ENCODE data around the gene TIMP2.
"Not testable (repeated sequence)": the region's sequence is repeated elsewhere in the genome, so short reads cannot be mapped to it uniquely, and the experiment has no call there.

TIMP2 gene

DNA sequence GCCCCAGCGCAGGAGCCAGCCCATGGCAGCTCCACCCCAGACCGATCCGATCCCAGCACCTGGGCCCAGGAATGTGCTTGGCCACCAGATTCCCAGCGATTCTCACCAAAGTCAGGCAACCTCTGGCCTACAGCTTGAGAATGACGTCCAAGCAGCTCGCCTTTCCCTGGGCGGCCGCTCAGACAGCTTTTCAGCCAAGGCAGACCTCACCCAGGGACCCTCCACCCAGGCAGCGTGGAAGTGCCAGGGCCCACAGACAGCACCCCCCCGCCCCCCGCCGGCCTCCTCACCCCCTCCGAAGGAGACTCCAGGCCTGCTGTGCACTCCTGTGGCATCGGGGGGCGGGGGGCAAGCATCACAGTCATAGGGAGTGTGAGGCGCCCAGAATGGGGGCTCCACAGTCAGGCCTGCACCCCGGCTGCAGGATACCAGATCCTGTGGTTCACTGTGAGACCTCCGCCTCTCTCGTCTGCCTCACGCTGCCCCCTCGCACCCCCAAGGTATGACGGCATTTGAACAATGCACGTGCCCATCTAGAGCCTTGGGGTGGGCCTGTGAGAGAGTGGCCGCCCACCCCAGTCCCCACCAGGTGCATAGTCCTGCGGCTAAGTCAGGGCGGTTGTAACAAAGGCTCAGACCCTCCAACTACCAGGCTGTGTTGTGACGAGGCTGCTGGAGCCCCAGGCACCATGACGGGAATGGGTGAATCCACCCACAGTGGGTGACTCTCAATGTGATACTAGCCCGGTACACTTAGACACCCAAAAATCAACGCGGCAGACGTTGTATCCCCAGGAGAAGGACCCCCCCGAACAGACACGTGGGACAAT is 28.1 kb downstream of the TIMP2 start:
- Histone ChIP-seq H3K36me3 (ENCODE audit: control insufficient read depth, insufficient read depth, low read length) (no peaks in the 10 kb centered on the region), H3K9ac (ENCODE audit: low read length) (no peak overlapping the region), H3K4me1 (ENCODE audit: control insufficient read depth, insufficient read depth, low read length) (peaks cover 17% of the 10 kb centered on the region), H3K4me3 (ENCODE audit: low read length) (no peak overlapping the region), H3K27me3 (ENCODE audit: control insufficient read depth, insufficient read depth, low read length) (no peaks in the 10 kb centered on the region), H3K9me3 (ENCODE audit: control insufficient read depth, low read length) (no peaks in the 10 kb centered on the region)

DNA sequence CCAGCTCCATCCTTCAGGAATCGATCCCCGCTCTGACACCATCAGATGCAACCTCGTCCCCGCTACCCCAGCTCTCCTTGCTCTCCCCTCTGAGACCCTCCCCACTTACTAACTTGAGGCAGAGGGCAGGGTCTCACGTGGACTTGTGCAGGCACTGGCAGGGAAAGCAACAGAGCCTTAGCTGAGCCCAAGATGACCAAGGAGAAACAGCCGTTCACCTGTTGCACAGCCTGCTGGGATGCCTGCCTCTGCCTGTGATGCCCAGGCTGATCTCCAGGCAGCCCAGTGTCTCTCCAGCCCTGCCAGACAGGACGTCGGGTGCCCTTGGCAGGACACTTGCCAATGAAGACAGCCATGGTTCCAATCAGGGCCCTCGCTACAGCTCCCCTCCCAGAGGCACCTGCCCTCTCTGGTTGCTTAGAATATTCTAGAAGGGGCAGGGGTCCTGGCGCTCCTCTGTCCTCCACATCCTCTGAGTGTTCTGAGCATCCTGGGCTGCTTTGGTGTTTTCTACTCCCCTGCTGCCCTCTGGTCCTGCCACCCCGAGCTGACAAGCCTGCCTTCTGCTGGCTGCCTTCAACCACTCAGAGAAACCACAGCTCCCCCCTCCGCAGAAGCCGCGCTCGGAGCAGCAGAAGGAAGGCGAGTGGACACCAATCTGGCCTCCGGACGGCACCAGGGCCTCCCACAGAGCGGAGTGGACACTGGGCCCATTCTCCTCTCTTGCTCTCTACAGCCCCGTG is 28.9 kb downstream of the TIMP2 start:
- no peaks in the 10 kb centered on the region for H3K9me3 ChIP-seq (ENCODE audit: control insufficient read depth, low read length)
- H3K4me3 ChIP-seq (ENCODE audit: low read length), result no peak overlapping the region
- H3K27me3 ChIP-seq (ENCODE audit: control insufficient read depth, insufficient read depth, low read length), result no peaks in the 10 kb centered on the region
- no peaks in the 10 kb centered on the region for H3K36me3 ChIP-seq (ENCODE audit: control insufficient read depth, insufficient read depth, low read length)
- no peak overlapping the region for H3K9ac ChIP-seq (ENCODE audit: low read length)
- H3K4me1 ChIP-seq (ENCODE audit: control insufficient read depth, insufficient read depth, low read length), result peaks cover 17% of the 10 kb centered on the region

DNA sequence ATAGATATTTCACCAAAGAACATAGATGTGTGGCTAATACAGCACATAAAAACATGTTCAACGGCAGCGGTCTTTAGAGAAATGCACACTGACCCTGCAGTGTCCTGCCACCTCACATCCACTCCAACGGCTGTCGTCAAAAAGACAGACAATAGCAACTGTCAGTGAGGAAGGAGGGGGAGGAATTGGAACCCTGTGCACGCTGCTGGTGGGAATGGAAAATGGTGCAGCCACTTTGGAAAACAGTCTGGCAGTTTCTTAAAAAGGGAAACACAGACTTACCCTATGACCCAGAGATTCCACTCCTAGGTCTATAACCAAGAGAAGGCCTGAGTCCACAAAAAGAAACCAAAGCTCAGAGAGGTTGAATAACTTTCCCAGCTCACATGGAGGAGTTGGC is 29.9 kb downstream of the TIMP2 start:
- H3K4me1 ChIP-seq (ENCODE audit: control insufficient read depth, insufficient read depth, low read length), result peaks cover 17% of the 10 kb centered on the region
- no peak overlapping the region for H3K4me3 ChIP-seq (ENCODE audit: low read length)
- no peaks in the 10 kb centered on the region for H3K36me3 ChIP-seq (ENCODE audit: control insufficient read depth, insufficient read depth, low read length)
- H3K27me3 ChIP-seq (ENCODE audit: control insufficient read depth, insufficient read depth, low read length), result no peaks in the 10 kb centered on the region
- no peaks in the 10 kb centered on the region for H3K9me3 ChIP-seq (ENCODE audit: control insufficient read depth, low read length)
- H3K9ac ChIP-seq (ENCODE audit: low read length), result no peak overlapping the region

GRCh38 chr17:78893684-78894083 is 31.5 kb downstream of the TIMP2 start:
- peaks cover 11% of the 10 kb centered on the region for H3K4me1 ChIP-seq (ENCODE audit: control insufficient read depth, insufficient read depth, low read length)
- no peak overlapping the region for H3K9ac ChIP-seq (ENCODE audit: low read length)
- no peak overlapping the region for H3K4me3 ChIP-seq (ENCODE audit: low read length)

DNA sequence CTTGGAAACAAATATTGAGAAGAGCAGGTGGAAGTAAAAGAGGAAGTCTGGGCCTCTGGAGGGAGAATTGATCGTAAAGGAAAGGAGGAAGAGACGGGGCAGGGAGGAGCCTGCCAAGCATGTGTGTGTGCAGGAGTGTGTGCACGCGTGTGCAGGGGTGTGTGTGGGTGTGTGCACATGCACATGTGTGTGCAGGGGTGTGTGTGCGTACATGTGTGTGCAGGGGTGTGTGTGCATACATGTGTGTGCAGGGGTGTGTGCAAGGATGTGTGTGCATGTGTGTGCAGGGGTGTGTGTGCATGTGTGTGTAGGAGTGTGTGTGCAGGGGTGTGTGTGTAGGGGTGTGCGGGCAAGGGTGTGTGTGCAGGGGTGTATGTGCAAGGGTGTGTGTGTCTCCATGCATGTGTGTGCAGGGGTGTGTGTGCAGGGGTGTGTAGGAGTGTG is 32.2 kb downstream of the TIMP2 start:
- peaks cover 11% of the 10 kb centered on the region for H3K4me1 ChIP-seq (ENCODE audit: control insufficient read depth, insufficient read depth, low read length)
- no peaks in the 10 kb centered on the region for H3K9me3 ChIP-seq (ENCODE audit: control insufficient read depth, low read length)
- no peak overlapping the region for H3K4me3 ChIP-seq (ENCODE audit: low read length)
- no peaks in the 10 kb centered on the region for H3K27me3 ChIP-seq (ENCODE audit: control insufficient read depth, insufficient read depth, low read length)
- H3K36me3 ChIP-seq (ENCODE audit: control insufficient read depth, insufficient read depth, low read length), result no peaks in the 10 kb centered on the region
- no peak overlapping the region for H3K9ac ChIP-seq (ENCODE audit: low read length)

More at GRCh38 chr17:78893684-78894083, 31.5 kb downstream of the TIMP2 start:
- H3K9me3 ChIP-seq (ENCODE audit: control insufficient read depth, low read length), result no peaks in the 10 kb centered on the region
- no peaks in the 10 kb centered on the region for H3K27me3 ChIP-seq (ENCODE audit: control insufficient read depth, insufficient read depth, low read length)
- no peaks in the 10 kb centered on the region for H3K36me3 ChIP-seq (ENCODE audit: control insufficient read depth, insufficient read depth, low read length)

DNA sequence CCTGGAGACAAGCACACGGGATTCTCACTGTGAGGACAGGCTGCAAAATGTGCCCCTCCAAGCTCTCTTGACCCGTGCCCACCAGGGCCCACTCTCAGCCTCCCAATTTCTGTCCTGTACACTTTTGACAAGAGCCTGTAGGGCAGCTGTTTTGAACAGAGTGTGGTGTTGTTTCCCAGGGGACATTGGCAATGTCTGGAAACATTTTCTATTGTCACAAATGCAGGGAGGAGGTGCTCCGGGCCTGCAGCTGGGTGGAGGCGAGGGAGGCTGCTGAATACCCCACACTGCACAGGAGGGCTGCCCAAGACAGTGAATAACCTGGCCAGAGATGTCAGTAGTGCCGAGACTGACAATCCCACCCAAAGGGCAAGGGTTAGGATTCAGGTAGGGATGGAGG is 32.7 kb downstream of the TIMP2 start:
- Histone ChIP-seq H3K9ac (ENCODE audit: low read length) (no peak overlapping the region), H3K9me3 (ENCODE audit: control insufficient read depth, low read length) (no peaks in the 10 kb centered on the region), H3K4me1 (ENCODE audit: control insufficient read depth, insufficient read depth, low read length) (peaks cover 11% of the 10 kb centered on the region), H3K27me3 (ENCODE audit: control insufficient read depth, insufficient read depth, low read length) (no peaks in the 10 kb centered on the region), H3K36me3 (ENCODE audit: control insufficient read depth, insufficient read depth, low read length) (no peaks in the 10 kb centered on the region), H3K4me3 (ENCODE audit: low read length) (no peak overlapping the region)

DNA sequence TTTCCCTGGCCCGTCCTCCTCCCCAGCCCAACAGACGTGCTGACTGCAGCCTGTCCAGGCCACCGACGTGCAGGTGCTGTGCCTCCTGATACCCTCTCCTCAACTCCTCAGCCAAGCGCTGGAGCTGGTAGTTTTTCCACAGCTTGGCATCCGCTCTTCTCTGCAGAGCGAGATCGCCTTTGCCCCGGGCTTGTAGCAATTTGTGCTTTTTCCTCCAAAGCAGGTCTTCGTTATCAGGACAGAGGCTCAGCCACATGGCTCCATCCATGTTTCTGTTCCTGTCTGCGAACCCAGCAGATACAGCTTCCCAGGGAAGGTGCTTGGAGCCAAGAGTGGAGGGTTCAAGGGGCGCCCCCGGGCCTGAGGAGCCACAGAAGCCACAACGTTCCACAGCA is 33.1 kb downstream of the TIMP2 start:
- Histone ChIP-seq H3K9ac (ENCODE audit: low read length) (no peak overlapping the region), H3K4me1 (ENCODE audit: control insufficient read depth, insufficient read depth, low read length) (peaks cover 11% of the 10 kb centered on the region), H3K27me3 (ENCODE audit: control insufficient read depth, insufficient read depth, low read length) (no peaks in the 10 kb centered on the region), H3K4me3 (ENCODE audit: low read length) (no peak overlapping the region), H3K9me3 (ENCODE audit: control insufficient read depth, low read length) (no peaks in the 10 kb centered on the region), H3K36me3 (ENCODE audit: control insufficient read depth, insufficient read depth, low read length) (no peaks in the 10 kb centered on the region)

DNA sequence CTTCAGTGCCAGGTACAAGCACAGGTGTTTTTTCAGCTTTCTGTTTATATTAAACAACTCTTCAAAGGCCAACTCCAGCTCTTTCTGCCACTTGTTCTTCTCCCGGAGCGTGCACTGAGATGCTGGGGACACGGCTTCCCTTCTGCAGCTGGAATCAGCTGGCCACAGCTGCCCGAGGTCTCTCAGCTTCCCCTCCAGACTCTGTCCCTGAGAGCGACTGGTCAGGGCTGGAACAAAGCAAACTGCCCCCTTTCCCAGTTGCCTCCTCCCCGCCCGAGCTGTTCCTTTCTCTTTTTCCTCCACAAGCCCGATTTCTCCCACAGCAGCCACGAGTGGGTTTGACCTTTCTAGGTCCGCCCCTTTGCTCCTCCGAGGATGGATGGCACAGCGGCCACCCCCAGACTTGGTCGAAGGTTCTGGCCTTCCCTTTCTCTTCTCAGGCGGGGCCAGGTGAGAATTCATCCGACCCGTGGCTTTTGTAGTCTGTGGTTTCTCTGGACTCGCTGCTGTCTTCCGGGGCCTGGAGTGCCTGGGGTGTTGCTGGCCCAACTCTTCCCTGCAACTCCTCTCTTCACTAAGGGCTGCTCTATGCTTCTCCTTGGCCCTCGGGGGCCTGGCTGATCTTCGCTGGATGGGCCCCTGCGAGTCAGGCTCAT is 33.7 kb downstream of the TIMP2 start:
- Histone ChIP-seq H3K9me3 (ENCODE audit: control insufficient read depth, low read length) (no peaks in the 10 kb centered on the region), H3K9ac (ENCODE audit: low read length) (no peak overlapping the region)

DNA sequence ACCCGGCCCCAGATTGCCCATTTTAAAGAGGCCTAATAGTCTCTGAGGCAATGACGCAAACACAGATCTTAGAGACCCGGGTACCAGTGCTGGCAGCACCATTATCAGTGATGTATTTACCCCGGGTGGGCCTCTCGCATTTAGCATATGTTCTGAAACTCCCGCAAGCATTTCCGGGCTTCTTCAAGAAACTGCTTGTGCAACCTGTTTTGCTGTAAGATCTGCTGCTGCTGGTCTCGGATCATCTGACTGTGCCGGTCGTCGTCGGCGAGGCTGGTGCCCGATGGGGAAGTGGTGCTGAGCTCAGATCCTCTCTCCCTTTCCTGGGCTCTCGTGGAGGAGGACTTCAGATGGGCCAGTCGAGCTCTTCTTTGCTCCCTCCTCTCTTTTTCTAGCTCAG is 34.7 kb downstream of the TIMP2 start:
- Histone ChIP-seq H3K36me3 (ENCODE audit: control insufficient read depth, insufficient read depth, low read length) (no peaks in the 10 kb centered on the region), H3K4me3 (ENCODE audit: low read length) (no peak overlapping the region), H3K27me3 (ENCODE audit: control insufficient read depth, insufficient read depth, low read length) (no peaks in the 10 kb centered on the region), H3K9ac (ENCODE audit: low read length) (no peak overlapping the region), H3K4me1 (ENCODE audit: control insufficient read depth, insufficient read depth, low read length) (peaks cover 5% of the 10 kb centered on the region), H3K9me3 (ENCODE audit: control insufficient read depth, low read length) (no peaks in the 10 kb centered on the region)

More for the DNA sequence above, 33.7 kb downstream of the TIMP2 start:
- peaks cover 10% of the 10 kb centered on the region for H3K4me1 ChIP-seq (ENCODE audit: control insufficient read depth, insufficient read depth, low read length)
- no peak overlapping the region for H3K4me3 ChIP-seq (ENCODE audit: low read length)
- no peaks in the 10 kb centered on the region for H3K36me3 ChIP-seq (ENCODE audit: control insufficient read depth, insufficient read depth, low read length)
- no peaks in the 10 kb centered on the region for H3K27me3 ChIP-seq (ENCODE audit: control insufficient read depth, insufficient read depth, low read length)

DNA sequence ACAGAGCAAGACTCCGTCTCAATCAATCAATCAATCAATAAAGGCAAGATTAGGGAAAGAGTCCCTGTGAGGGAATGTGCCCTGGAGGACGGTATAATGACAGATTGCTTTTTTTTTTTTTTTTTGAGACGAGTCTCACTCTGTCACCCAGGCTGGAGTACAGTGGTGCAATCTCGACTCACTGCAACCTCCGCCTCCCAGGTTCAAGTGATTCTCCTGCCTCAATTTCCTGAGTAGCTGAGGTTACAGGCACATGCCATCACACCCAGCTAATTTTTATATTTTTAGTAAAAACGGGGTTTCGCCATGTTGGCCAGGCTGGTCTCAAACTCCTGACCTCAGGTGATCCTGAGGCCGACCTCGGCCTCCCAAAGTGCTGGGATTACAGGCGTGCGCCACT is 35.1 kb downstream of the TIMP2 start:
- H3K9me3 ChIP-seq (ENCODE audit: control insufficient read depth, low read length); H3K9ac ChIP-seq (ENCODE audit: low read length); H3K27me3 ChIP-seq (ENCODE audit: control insufficient read depth, insufficient read depth, low read length); H3K36me3 ChIP-seq (ENCODE audit: control insufficient read depth, insufficient read depth, low read length); H3K4me3 ChIP-seq (ENCODE audit: low read length); H3K4me1 ChIP-seq (ENCODE audit: control insufficient read depth, insufficient read depth, low read length): not testable (repeated sequence)

GRCh38 chr17:78889531-78889930 is 35.7 kb downstream of the TIMP2 start:
- Histone ChIP-seq H3K9ac (ENCODE audit: low read length) (no peak overlapping the region), H3K36me3 (ENCODE audit: control insufficient read depth, insufficient read depth, low read length) (no peaks in the 10 kb centered on the region), H3K4me3 (ENCODE audit: low read length) (no peak overlapping the region), H3K27me3 (ENCODE audit: control insufficient read depth, insufficient read depth, low read length) (no peaks in the 10 kb centered on the region), H3K4me1 (ENCODE audit: control insufficient read depth, insufficient read depth, low read length) (peaks cover 11% of the 10 kb centered on the region), H3K9me3 (ENCODE audit: control insufficient read depth, low read length) (no peaks in the 10 kb centered on the region)

- Histone ChIP-seq H3K4me1 (ENCODE audit: control insufficient read depth, insufficient read depth, low read length) (peaks cover 16% of the 10 kb centered on the region), H3K27me3 (ENCODE audit: control insufficient read depth, insufficient read depth, low read length) (no peaks in the 10 kb centered on the region), H3K9ac (ENCODE audit: low read length) (no peak overlapping the region)
Measured at GRCh38 chr17:78888941-78889518, 36.2 kb downstream of the TIMP2 start.

More at GRCh38 chr17:78888941-78889518, 36.2 kb downstream of the TIMP2 start:
- Histone ChIP-seq H3K4me3 (ENCODE audit: low read length) (no peak overlapping the region), H3K36me3 (ENCODE audit: control insufficient read depth, insufficient read depth, low read length) (no peaks in the 10 kb centered on the region), H3K9me3 (ENCODE audit: control insufficient read depth, low read length) (no peaks in the 10 kb centered on the region)

All from mucosa of stomach (tissue), 1 donor.